GM19468 (cell line): ENCODE measurements around the gene PSME4.
"Not testable (repeated sequence)": the region's sequence is repeated elsewhere in the genome, so short reads cannot be mapped to it uniquely, and the experiment has no call there.

ENCODE experiments used
- ATAC-seq: cut with Tn5 transposase; IDR thresholded peaks from one replicate; pipeline ENCODE4 v1.9.1; 2021; ENCODE audit warnings: mild to moderate bottlenecking, moderate library complexity, moderate number of reproducible peaks; ENCODE audit not compliant: unreplicated experiment; ENCODE audit errors: extremely low read depth

The PSME4 gene

GRCh38 chr2:53852532-53852931 lies 118.3 kb downstream of the PSME4 start:
- no peak for ATAC-seq

- not testable (repeated sequence) for ATAC-seq
Observed at GRCh38 chr2:53851052-53851757, 119.6 kb downstream of the PSME4 start.

- ATAC-seq, result no peak
Observed at GRCh38 chr2:53848062-53848461, 122.7 kb downstream of the PSME4 start.

- no peak for ATAC-seq
Observed at GRCh38 chr2:53843595-53843994, 127.2 kb downstream of the PSME4 start.

- ATAC-seq, result no peak
Observed at GRCh38 chr2:53842891-53843290, 127.9 kb downstream of the PSME4 start.

GRCh38 chr2:53841651-53842050 lies 129.1 kb downstream of the PSME4 start:
- ATAC-seq, result not testable (repeated sequence)

- no peak for ATAC-seq
Observed at GRCh38 chr2:53840580-53840979, 130.2 kb downstream of the PSME4 start.

- ATAC-seq, result not testable (repeated sequence)
Observed at GRCh38 chr2:53829980-53830290, 140.9 kb downstream of the PSME4 start.

GRCh38 chr2:53829273-53829979 lies 141.4 kb downstream of the PSME4 start:
- ATAC-seq, result no peak

GRCh38 chr2:53828331-53828730 lies 142.5 kb downstream of the PSME4 start:
- ATAC-seq, result no peak

- no peak for ATAC-seq
Observed at GRCh38 chr2:53827398-53828175, 143.2 kb downstream of the PSME4 start.

GRCh38 chr2:53826587-53827397 lies 144.0 kb downstream of the PSME4 start:
- no peak for ATAC-seq

GRCh38 chr2:53826030-53826410 lies 144.8 kb downstream of the PSME4 start:
- ATAC-seq, result no peak

GRCh38 chr2:53823639-53824038 lies 147.2 kb downstream of the PSME4 start:
- ATAC-seq, result not testable (repeated sequence)

- ATAC-seq, result no peak
Observed at GRCh38 chr2:53821810-53822209, 149.0 kb downstream of the PSME4 start.

- ATAC-seq, result no peak
Observed at GRCh38 chr2:53820711-53821110, 150.1 kb downstream of the PSME4 start.

- ATAC-seq, result no peak
Observed at GRCh38 chr2:53820048-53820447, 150.7 kb downstream of the PSME4 start.

- ATAC-seq, result no peak
Observed at GRCh38 chr2:53819634-53820033, 151.2 kb downstream of the PSME4 start.

- no peak for ATAC-seq
Observed at GRCh38 chr2:53818854-53819435, 151.8 kb downstream of the PSME4 start.
